HS-5 (cell line): ENCODE results near the gene ECSIT.

Experiments
- DNase-seq: peaks from one replicate; pipeline ENCODE4 v3.0.0-alpha.2; 2012; ENCODE audit warnings: low read depth

The ECSIT gene

GRCh38 chr19:11549386-11549953 is 20.5 kb upstream of the ECSIT start:
- DNase-seq = no peak

GRCh38 chr19:11547929-11548700 is 19.2 kb upstream of the ECSIT start:
- no peak for DNase-seq

- DNase-seq = no peak
Measured at GRCh38 chr19:11541238-11541637, 12.3 kb upstream of the ECSIT start.

- DNase-seq = no peak
Measured at GRCh38 chr19:11540645-11541044, 11.7 kb upstream of the ECSIT start.

DNA sequence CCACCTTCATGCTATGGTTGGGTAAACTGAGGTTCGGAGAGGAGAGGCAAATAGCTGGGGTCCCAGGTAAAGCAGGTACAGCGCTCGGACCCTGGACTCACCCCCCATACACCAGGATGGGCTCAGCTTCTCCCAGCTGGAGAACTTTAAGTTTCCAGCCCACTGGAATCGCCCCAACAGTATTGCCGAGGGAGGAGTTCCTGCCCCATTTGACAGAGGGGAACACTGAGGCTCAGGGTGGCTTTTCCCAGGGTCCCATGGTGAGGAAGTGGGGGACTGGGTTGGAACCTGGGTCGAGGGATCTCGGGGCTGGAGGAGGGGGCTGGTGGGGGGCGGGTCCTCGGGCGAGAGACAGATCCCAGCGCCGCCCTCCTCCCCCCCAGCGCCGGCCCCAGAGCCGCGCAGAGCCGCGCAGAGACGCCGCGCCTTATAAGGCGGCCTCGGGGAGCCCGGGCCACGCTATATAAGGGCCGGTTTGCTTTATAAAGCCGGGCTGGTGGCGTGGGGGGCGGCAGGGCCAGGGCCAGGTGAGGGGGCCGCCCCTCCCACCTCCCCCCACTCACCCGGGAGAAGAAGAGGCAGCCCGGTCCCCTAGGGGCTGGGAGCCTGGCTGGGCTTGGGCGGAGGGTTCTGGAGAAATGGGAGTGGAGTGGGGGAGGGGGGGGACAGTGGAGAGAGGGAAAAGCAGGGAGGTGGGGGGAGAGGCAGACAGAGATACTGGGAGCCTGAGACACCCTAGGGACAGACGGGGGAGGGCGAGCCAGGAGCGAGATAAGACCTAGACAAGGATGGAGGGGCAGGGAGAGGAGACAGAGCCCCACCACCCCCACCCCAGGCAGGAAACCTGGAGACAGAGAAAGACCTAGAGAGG is 10.8 kb upstream of the ECSIT start:
- DNase-seq = no peak

- no peak for DNase-seq
Measured at GRCh38 chr19:11538232-11539036, 9.5 kb upstream of the ECSIT start, which contains the start of gene CNN1. TSS of gene CNN1 (plus strand) at chr19:11538851. CDS start at chr19:11538928, 77 bp downstream.

GRCh38 chr19:11535792-11536595 is 7.1 kb upstream of the ECSIT start:
- no peak for DNase-seq

DNA sequence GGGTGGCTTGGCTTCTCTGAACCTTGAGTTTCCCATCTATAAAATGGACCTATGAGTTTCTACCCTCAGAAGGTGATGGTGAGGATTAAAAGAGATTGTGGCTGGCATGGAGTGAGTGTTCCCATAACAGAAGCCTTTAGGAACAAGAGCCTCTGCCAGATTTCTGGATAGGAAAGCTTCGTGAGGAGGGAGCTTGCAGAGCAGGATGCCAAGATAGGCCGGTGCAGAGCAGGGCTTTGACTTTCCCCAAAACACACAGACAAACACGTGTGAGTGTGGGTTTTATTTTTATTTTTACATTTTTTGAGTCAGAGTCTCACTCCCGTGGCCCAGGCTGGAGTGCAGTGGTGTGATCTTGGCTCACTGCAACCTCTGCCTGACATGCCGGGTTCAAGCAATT is 6.0 kb upstream of the ECSIT start:
- DNase-seq = no peak

- DNase-seq = no peak
Measured at GRCh38 chr19:11534538-11534937, 5.6 kb upstream of the ECSIT start.

GRCh38 chr19:11530432-11530831 is 1.5 kb upstream of the ECSIT start:
- no peak for DNase-seq

DNA sequence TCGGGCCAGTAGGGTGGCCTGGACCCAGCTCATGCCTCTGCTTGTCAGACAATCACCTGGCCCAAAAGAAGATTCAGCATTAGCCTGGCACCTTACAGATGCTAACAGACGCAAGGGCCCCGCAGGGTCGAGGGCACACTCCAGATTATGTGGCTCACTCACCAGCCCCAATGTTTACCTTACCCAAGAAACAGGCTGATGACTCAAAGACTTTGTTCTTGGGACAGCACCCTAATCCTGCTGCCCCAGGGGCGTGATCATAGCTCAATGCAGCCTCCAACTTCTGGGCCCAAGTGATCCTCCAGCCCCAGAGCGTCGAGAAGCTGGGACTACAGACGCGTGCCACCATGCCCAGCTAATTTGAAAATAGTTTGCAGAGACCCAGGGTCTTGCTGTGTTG is 9.8 kb downstream of the ECSIT start:
- DNase-seq = no peak

DNA sequence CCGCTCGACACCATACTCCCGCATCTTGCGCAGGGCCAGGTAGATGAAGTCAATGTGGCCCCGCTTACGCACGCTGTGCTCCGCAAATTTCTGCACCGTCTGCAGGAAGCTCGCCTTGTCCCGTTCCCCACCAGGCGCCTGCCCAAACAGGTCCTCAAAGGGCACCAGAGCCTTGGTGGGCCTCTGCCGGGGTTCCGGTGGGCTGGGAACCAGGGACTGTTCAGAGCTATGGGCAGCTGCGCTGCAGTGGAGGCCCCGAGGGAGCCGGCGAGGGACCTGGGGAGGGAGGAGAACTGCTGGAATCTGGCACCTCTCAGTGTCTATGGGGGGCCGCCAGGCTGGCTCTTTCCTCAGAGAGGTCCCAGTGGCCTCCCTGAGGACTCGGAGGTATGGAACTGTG is 15.0 kb downstream of the ECSIT start:
- no peak for DNase-seq

- DNase-seq = no peak
Measured at GRCh38 chr19:11510444-11510843, 18.5 kb downstream of the ECSIT start.

DNA sequence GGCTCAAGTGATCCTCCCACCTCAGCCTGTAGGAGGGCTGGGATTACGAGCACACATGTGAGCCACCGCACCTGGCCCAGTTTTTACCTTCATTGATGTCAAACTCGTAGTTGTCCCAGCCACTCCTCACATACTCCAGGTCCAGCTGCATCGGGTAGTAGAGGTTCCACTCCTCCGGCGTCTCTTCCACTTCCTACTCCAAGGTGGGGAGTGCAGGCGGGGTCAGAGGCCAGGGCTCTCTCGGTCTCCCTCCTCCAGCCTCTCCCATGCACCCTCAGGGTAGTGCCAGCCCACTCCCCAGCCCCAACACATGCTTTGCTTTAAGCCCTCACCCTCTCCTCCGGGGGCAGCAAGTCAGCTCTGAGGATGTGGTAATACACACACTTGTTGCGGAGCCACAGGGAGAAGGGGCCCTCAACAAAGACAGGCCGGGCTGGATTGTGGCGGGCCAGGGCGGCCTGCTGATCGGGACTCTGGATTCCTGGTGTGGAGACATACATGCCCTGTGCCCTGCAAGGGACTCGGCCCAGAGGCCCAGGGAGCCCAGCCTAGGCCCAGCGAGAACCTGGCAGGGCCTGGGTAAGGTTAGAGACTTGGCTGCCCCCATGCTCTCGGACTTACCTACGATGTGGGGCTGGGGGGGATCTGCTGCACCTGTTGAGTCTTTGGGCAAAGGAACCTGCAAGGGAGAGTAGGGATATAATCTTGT is 21.4 kb downstream of the ECSIT start:
- no peak for DNase-seq

DNA sequence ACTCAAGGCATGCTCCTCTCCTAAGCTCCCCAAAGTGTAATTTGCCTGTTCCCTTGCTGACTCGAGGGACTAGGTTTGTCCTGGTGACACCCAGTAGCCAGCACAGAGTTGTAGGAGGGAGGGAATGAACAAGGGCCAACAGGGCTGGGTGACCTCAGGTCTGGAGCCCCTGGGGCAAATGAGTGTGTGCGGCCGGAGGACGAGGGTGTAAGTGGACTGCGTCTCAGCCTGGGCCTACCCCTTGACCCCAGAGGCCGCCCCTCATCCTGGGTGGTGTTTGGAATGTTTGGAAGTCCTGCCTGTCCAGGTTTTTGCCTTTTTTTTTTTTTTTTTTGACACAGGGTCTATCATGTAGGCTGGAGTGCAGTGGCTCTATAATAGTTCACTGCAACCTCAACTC is 22.0 kb downstream of the ECSIT start:
- no peak for DNase-seq

GRCh38 chr19:11506101-11506555 is 22.8 kb downstream of the ECSIT start:
- no peak for DNase-seq

DNA sequence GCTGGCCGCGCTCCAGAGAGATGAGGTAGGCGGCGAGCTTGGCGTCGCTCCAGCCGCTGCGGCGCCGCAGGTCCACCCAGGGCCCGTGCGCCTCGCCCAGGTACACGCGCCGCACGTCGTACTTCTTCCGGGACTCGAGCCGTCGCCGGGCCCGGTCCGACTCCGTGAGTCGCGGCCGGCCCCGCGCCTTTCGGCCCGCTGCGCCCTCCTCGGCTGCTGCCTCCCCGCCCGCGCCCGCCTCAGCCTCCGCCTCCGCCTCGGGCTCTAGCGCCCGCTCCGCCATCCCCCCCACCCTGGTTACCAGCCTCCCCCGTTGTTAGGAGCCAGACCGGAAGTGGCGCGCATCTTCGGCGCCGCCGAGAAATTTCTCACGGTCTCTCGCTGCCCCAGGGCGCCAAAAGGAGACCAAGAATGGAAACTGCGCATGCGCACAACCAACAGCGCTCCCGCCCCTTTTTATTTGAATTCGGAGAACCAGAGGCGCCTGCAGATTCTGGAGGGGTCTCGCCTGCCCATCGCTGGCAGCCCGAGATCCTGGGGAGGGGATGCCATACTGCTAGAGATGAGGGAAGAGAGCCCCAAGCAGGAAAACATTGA is 23.3 kb downstream of the ECSIT start, which contains the start of gene ZNF653:
TSS of gene ZNF653 (minus strand) at position 336 of the 597 bp plus-strand sequence. CDS start at position 283, 53 bp downstream.
- peak; percentile 91 for DNase-seq

DNA sequence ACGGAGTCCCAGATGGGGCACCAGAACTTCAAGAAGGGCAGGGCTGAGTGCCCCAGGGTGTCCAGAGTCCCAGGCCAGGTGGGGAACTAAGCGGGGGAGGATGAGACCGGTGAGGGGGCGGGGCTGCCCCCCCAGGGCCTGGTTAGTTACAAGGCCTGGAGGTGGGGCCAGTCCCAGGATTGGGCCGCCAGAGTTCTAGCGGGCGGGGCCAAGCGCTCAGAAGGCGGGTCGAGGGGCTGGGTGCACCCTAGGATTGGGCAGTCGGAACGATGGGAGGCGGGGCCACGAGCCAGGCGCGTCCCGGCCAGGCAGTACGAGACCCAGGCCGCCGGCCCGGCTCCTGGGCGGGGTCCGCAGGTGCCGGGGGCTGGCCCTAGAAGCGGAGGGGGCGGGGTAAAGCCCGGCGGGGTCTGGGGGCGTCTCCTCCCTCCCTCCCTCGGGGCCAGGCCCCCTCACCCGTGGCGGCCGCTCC is 23.9 kb downstream of the ECSIT start:
- peak; percentile 91 for DNase-seq

- no peak for DNase-seq
Measured at GRCh38 chr19:11504502-11505031, 24.4 kb downstream of the ECSIT start.
